OCI-LY1 (cell line): ENCODE measurements around the gene PRXL2B.

Experiments used
- H2AFZ ChIP-seq: fragments of 200-600 bp; sonication (generic), shearing (Covaris generic); 2 replicates; pipeline ENCODE4 v1.6.0; 2014; ENCODE audit warnings: antibody characterized with exemption, mild to moderate bottlenecking, low read length
- H3F3A ChIP-seq: fragments of 200-600 bp; sonication (generic), shearing (Covaris generic); 2 replicates; pipeline ENCODE4 v1.6.0; 2014; ENCODE audit warnings: mild to moderate bottlenecking, antibody characterized with exemption, low read length, moderate library complexity; ENCODE audit not compliant: insufficient read depth
- H3K27ac ChIP-seq: fragments of 200-600 bp; sonication (generic); 2 replicates; pipeline ENCODE4 v1.5.1; 2014; ENCODE audit warnings: low read length, mixed run types, mild to moderate bottlenecking, low read depth; ENCODE audit not compliant: poor library complexity, severe bottlenecking
- H3K27me3 ChIP-seq: fragments of 200-600 bp; sonication (generic); 2 replicates; pipeline ENCODE4 v1.6.0; 2014; ENCODE audit warnings: antibody characterized with exemption, mild to moderate bottlenecking, low read length, moderate library complexity; ENCODE audit not compliant: insufficient read depth
- H3K36me3 ChIP-seq: fragments of 200-600 bp; sonication (generic); 2 replicates; pipeline ENCODE4 v1.6.1; 2014; ENCODE audit warnings: mild to moderate bottlenecking, antibody characterized with exemption, low read length, moderate library complexity, mixed read lengths; ENCODE audit not compliant: insufficient read depth
- H3K4me1 ChIP-seq: fragments of 200-600 bp; sonication (generic); 2 replicates; pipeline ENCODE4 v1.5.1; 2014; ENCODE audit warnings: mild to moderate bottlenecking, low read length, moderate library complexity; ENCODE audit not compliant: insufficient read depth, severe bottlenecking
- H3K4me2 ChIP-seq: fragments of 200-600 bp; sonication (generic), shearing (Covaris generic); 2 replicates; pipeline ENCODE4 v1.6.1; 2014; ENCODE audit warnings: low read length
- H3K4me3 ChIP-seq: fragments of 200-600 bp; sonication (generic); 2 replicates; pipeline ENCODE4 v1.5.1; 2014; ENCODE audit warnings: low read length, low read depth, mild to moderate bottlenecking, mixed read lengths; ENCODE audit not compliant: poor library complexity, severe bottlenecking
- H3K79me2 ChIP-seq: fragments of 200-600 bp; shearing (Covaris generic); 2 replicates; pipeline ENCODE4 v1.6.1; 2016; ENCODE audit warnings: mixed run types, low read length, mixed read lengths; ENCODE audit not compliant: insufficient read depth
- H3K9ac ChIP-seq: fragments of 200-600 bp; sonication (generic), shearing (Covaris generic); 2 replicates; pipeline ENCODE4 v1.6.1; 2014; ENCODE audit warnings: mild to moderate bottlenecking, low read length, mixed read lengths
- H3K9me2 ChIP-seq: fragments of 200-600 bp; sonication (generic), shearing (Covaris generic); 2 replicates; pipeline ENCODE4 v1.6.1; 2014; ENCODE audit warnings: low read depth, mild to moderate bottlenecking, low read length, mixed read lengths
- H3K9me3 ChIP-seq: fragments of 200-600 bp; shearing (Covaris generic); 2 replicates; pipeline ENCODE4 v1.6.1; 2014; ENCODE audit warnings: low read length, mixed read lengths
- H4K20me1 ChIP-seq: fragments of 200-600 bp; sonication (generic), shearing (Covaris generic); 2 replicates; pipeline ENCODE4 v1.6.0; 2016; ENCODE audit warnings: mild to moderate bottlenecking, low read length; ENCODE audit not compliant: insufficient read depth
- EZH2 ChIP-seq: fragments of 200-600 bp; sonication (generic), shearing (Covaris generic); IDR thresholded peaks from 2 replicates; pipeline ENCODE4 v1.8.0; 2017; ENCODE audit warnings: borderline replicate concordance, mixed run types, mild to moderate bottlenecking, antibody characterized with exemption, low read length, moderate library complexity, mixed read lengths
- TF ChIP-seq, protein P1 (sequence below): fragments of 200-600 bp; sonication (generic), shearing (Covaris generic); IDR thresholded peaks from 2 replicates; pipeline ENCODE4 v1.5.1; 2017; ENCODE audit warnings: mild to moderate bottlenecking, antibody characterized with exemption, low read length, moderate library complexity, mixed read lengths

The PRXL2B gene

GRCh38 chr1:2558420-2558819 is 28.2 kb upstream of the PRXL2B start:
- H4K20me1 ChIP-seq = no peaks in the 10 kb centered on the region
- no peak for TF ChIP-seq EZH2
- H3F3A ChIP-seq = no peaks in the 10 kb centered on the region
- H3K9ac ChIP-seq = no peak overlapping the region
- H3K4me3 ChIP-seq = no peak overlapping the region
- H3K36me3 ChIP-seq = no peaks in the 10 kb centered on the region
- no peak overlapping the region for H3K4me2 ChIP-seq
- no peaks in the 10 kb centered on the region for H3K9me2 ChIP-seq
- H2AFZ ChIP-seq = no peak overlapping the region
- H3K9me3 ChIP-seq = no peaks in the 10 kb centered on the region
- H3K79me2 ChIP-seq = no peaks in the 10 kb centered on the region
- peaks cover 12% of the 10 kb centered on the region for H3K4me1 ChIP-seq
- no peak overlapping the region for H3K27ac ChIP-seq
- H3K27me3 ChIP-seq = no peaks in the 10 kb centered on the region

- no peaks in the 10 kb centered on the region for H3K9me3 ChIP-seq
- H2AFZ ChIP-seq = no peak overlapping the region
- TF ChIP-seq, protein P1, sequence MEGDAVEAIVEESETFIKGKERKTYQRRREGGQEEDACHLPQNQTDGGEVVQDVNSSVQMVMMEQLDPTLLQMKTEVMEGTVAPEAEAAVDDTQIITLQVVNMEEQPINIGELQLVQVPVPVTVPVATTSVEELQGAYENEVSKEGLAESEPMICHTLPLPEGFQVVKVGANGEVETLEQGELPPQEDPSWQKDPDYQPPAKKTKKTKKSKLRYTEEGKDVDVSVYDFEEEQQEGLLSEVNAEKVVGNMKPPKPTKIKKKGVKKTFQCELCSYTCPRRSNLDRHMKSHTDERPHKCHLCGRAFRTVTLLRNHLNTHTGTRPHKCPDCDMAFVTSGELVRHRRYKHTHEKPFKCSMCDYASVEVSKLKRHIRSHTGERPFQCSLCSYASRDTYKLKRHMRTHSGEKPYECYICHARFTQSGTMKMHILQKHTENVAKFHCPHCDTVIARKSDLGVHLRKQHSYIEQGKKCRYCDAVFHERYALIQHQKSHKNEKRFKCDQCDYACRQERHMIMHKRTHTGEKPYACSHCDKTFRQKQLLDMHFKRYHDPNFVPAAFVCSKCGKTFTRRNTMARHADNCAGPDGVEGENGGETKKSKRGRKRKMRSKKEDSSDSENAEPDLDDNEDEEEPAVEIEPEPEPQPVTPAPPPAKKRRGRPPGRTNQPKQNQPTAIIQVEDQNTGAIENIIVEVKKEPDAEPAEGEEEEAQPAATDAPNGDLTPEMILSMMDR = no peak
- no peak for TF ChIP-seq EZH2
- H3K4me1 ChIP-seq = peaks cover 12% of the 10 kb centered on the region
- no peak overlapping the region for H3K4me3 ChIP-seq
- H4K20me1 ChIP-seq = no peaks in the 10 kb centered on the region
- H3K27me3 ChIP-seq = no peaks in the 10 kb centered on the region
- H3K36me3 ChIP-seq = no peaks in the 10 kb centered on the region
- H3K9ac ChIP-seq = no peak overlapping the region
- H3F3A ChIP-seq = no peaks in the 10 kb centered on the region
- no peaks in the 10 kb centered on the region for H3K79me2 ChIP-seq
- H3K9me2 ChIP-seq = no peaks in the 10 kb centered on the region
- no peak overlapping the region for H3K27ac ChIP-seq
- no peak overlapping the region for H3K4me2 ChIP-seq
Observed at GRCh38 chr1:2558861-2559260, 27.7 kb upstream of the PRXL2B start.

DNA sequence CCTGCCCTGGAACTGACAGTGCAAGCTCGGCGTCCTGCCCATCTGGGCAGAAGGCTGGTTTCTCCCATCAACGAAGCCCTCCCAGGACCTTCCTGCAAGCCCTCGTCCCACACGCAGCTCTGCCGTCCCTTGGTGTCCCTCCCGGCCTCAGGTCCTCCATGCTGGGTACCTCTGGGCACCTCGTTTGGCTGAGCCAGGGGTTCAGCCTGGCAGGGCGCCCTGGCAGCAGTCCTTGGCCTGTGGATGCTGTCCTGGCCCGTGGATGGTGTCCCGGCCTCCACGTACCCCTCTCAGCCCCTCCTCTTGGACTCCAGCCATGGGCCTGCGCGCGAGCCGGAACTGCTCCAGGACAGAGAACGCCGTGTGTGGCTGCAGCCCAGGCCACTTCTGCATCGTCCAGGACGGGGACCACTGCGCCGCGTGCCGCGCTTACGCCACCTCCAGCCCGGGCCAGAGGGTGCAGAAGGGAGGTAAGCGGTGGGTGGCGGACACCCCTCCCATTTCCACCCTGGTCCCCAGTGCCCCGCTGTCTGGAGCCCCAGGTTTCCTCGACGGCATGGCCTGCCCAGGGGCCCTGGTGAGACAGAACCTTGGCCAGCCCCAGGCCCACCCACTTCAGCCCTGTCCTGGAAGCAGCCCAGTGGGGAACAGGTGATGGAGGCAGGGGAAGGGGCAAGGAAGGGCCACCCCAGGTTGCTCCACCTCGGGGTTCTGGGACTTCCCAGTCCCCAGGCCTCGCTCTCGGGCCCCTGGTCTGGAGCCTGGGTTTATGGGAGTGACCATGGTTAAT is 26.9 kb upstream of the PRXL2B start:
- Histone ChIP-seq H3K9ac (no peak overlapping the region), H3K9me2 (no peaks in the 10 kb centered on the region), H3K27me3 (no peaks in the 10 kb centered on the region; the same call in 1 of the 2 replicates), H3K9me3 (no peaks in the 10 kb centered on the region), H3K27ac (no peak overlapping the region), H2AFZ (no peak overlapping the region), H3K4me2 (no peak overlapping the region), H3K36me3 (no peaks in the 10 kb centered on the region), H4K20me1 (no peaks in the 10 kb centered on the region), H3K4me3 (no peak overlapping the region), H3K4me1 (peaks cover 12% of the 10 kb centered on the region), H3K79me2 (no peaks in the 10 kb centered on the region), H3F3A (no peaks in the 10 kb centered on the region)
- TF ChIP-seq, protein P1 = no peak
- TF ChIP-seq EZH2 = no peak
